ENCODE results near the gene RAC3. TPM values are rescaled to one million over a fixed set of nuclear protein-coding genes. Genes with fewer than 3 reads are reported as not detected.

The RAC3 gene
- polyA plus RNA-seq, 1 donor (not counting 4 experiments of a cell fraction or from before 2014, with no cell fraction given): 12.3 TPM

- Histone ChIP-seq H3K4me3 (ENCODE audit: control insufficient read depth in 2 of 3, extremely low read depth in 1 of 3, insufficient read depth in 2 of 3, low read depth in 1 of 3, low read length in 3 of 3) (no peak overlapping the region), H3K36me3 (ENCODE audit: control insufficient read depth in 2 of 2, extremely low read depth in 1 of 2, insufficient read depth in 2 of 2, low read length in 2 of 2) (no peaks in the 10 kb centered on the region), H3K27me3 (ENCODE audit: control insufficient read depth, extremely low read depth, insufficient read depth, low read length) (no peaks in the 10 kb centered on the region), H3K79me2 (ENCODE audit: control insufficient read depth, insufficient read depth, low read length) (no peaks in the 10 kb centered on the region), H2AFZ (ENCODE audit: control insufficient read depth, low read length) (peak overlapping the region; percentile 80), H3K4me2 (ENCODE audit: control insufficient read depth, extremely low read depth, insufficient read depth, low read depth, low read length) (peak overlapping the region; percentile 64), H3K4me1 (ENCODE audit: control insufficient read depth, extremely low read depth, insufficient read depth, low read length) (peaks cover 32% of the 10 kb centered on the region), H3K9ac (ENCODE audit: control insufficient read depth, extremely low read depth, insufficient read depth, low read length) (peak overlapping the region; percentile 60), H3K9me3 (ENCODE audit: control insufficient read depth, low read depth, low read length) (no peaks in the 10 kb centered on the region), H4K20me1 (ENCODE audit: control insufficient read depth, extremely low read depth, insufficient read depth, low read length) (no peaks in the 10 kb centered on the region), H3K27ac (ENCODE audit: control insufficient read depth, insufficient read depth, low read length) (peak overlapping the region; percentile 49), H3K9me1 (ENCODE audit: control insufficient read depth, extremely low read depth, insufficient read depth, low read length) (peaks cover 2% of the 10 kb centered on the region)
- DNase-seq (ENCODE audit: low read depth, low spot score) (peak; percentile 73), FAIRE-seq (peak; percentile 70)
- dilution Hi-C loops (cut with MboI; ENCODE audit: extremely low pct_ligation_motif_present, low sequenced_read_pairs): no loop called here
- TF ChIP-seq EZH2 (IDR thresholded peaks at IDR 0.05; ENCODE audit: low read length): no peak
- TF ChIP-seq CTCF (optimal IDR thresholded peaks at IDR 0.05 in 1 of 3, IDR thresholded peaks at IDR 0.05 in 1 of 3, conservative IDR thresholded peaks at IDR 0.05 in 1 of 3; ENCODE audit: extremely low read depth in 1 of 3, insufficient read depth in 2 of 3, low read length in 3 of 3): no peak
Measured at GRCh38 chr17:82003411-82004381, 27.8 kb upstream of the RAC3 start.

GRCh38 chr17:82004517-82005455, 26.7 kb upstream of the RAC3 start:
- no peak overlapping the region for H3K4me3 ChIP-seq (ENCODE audit: control insufficient read depth in 2 of 3, extremely low read depth in 1 of 3, insufficient read depth in 2 of 3, low read depth in 1 of 3, low read length in 3 of 3)
- H3K4me1 ChIP-seq (ENCODE audit: control insufficient read depth, extremely low read depth, insufficient read depth, low read length): peaks cover 32% of the 10 kb centered on the region
- no peaks in the 10 kb centered on the region for H3K79me2 ChIP-seq (ENCODE audit: control insufficient read depth, insufficient read depth, low read length)
- dilution Hi-C loops (cut with MboI; ENCODE audit: extremely low pct_ligation_motif_present, low sequenced_read_pairs): no loop called here
- H3K27me3 ChIP-seq (ENCODE audit: control insufficient read depth, extremely low read depth, insufficient read depth, low read length): no peaks in the 10 kb centered on the region
- no peaks in the 10 kb centered on the region for H4K20me1 ChIP-seq (ENCODE audit: control insufficient read depth, extremely low read depth, insufficient read depth, low read length)
- H3K36me3 ChIP-seq (ENCODE audit: control insufficient read depth in 2 of 2, extremely low read depth in 1 of 2, insufficient read depth in 2 of 2, low read length in 2 of 2): no peaks in the 10 kb centered on the region
- H3K9ac ChIP-seq (ENCODE audit: control insufficient read depth, extremely low read depth, insufficient read depth, low read length): no peak overlapping the region
- H3K4me2 ChIP-seq (ENCODE audit: control insufficient read depth, extremely low read depth, insufficient read depth, low read depth, low read length): no peak overlapping the region
- no peak overlapping the region for H2AFZ ChIP-seq (ENCODE audit: control insufficient read depth, low read length)
- H3K9me3 ChIP-seq (ENCODE audit: control insufficient read depth, low read depth, low read length): no peaks in the 10 kb centered on the region
- TF ChIP-seq EZH2 (IDR thresholded peaks at IDR 0.05; ENCODE audit: low read length): no peak
- TF ChIP-seq CTCF (optimal IDR thresholded peaks at IDR 0.05 in 1 of 3, IDR thresholded peaks at IDR 0.05 in 1 of 3, conservative IDR thresholded peaks at IDR 0.05 in 1 of 3; ENCODE audit: extremely low read depth in 1 of 3, insufficient read depth in 2 of 3, low read length in 3 of 3): no peak
- peaks cover 2% of the 10 kb centered on the region for H3K9me1 ChIP-seq (ENCODE audit: control insufficient read depth, extremely low read depth, insufficient read depth, low read length)
- no peak for DNase-seq (ENCODE audit: low read depth, low spot score)
- H3K27ac ChIP-seq (ENCODE audit: control insufficient read depth, insufficient read depth, low read length): no peak overlapping the region
- no peak for FAIRE-seq
